IPS-20b (cell line): ENCODE results near the gene PHC2.

Experiments used
- H3K27ac ChIP-seq: one replicate; pipeline ENCODE4 v1.5.1; 2013; ENCODE audit warnings: low read length
- H3K27me3 ChIP-seq: 2 replicates; pipeline ENCODE4 v1.6.1; 2013; ENCODE audit warnings: mild to moderate bottlenecking, low read length, inconsistent platforms; ENCODE audit not compliant: insufficient read depth
- H3K36me3 ChIP-seq: 2 replicates; pipeline ENCODE4 v1.6.1; 2013; ENCODE audit warnings: low read depth, mild to moderate bottlenecking, inconsistent platforms, low read length, moderate library complexity; ENCODE audit not compliant: insufficient read depth
- H3K4me1 ChIP-seq: 2 replicates; pipeline ENCODE4 v1.6.1; 2013; ENCODE audit warnings: mild to moderate bottlenecking, control low read depth, inconsistent platforms, low read length, moderate library complexity; ENCODE audit not compliant: insufficient read depth
- H3K4me3 ChIP-seq: 2 replicates; pipeline ENCODE4 v1.5.1; 2013; ENCODE audit warnings: mild to moderate bottlenecking, low read length, inconsistent platforms
- H3K9ac ChIP-seq: 2 replicates; pipeline ENCODE4 v1.6.1; 2013; ENCODE audit warnings: low read depth, mild to moderate bottlenecking, inconsistent platforms, low read length, moderate library complexity
- H3K9me3 ChIP-seq: 2 replicates; pipeline ENCODE4 v1.6.1; 2013; ENCODE audit warnings: mild to moderate bottlenecking, low read depth, low read length, inconsistent platforms; ENCODE audit not compliant: insufficient read depth

Gene PHC2

GRCh38 chr1:33465316-33465715, 34.4 kb upstream of the PHC2 start:
- Histone ChIP-seq H3K27me3 (no peaks in the 10 kb centered on the region; the same call in 1 of the 2 replicates), H3K9ac (no peak overlapping the region), H3K36me3 (no peaks in the 10 kb centered on the region), H3K4me3 (no peak overlapping the region), H3K27ac (no peak overlapping the region), H3K9me3 (no peaks in the 10 kb centered on the region), H3K4me1 (no peaks in the 10 kb centered on the region)

GRCh38 chr1:33464552-33464951, 33.7 kb upstream of the PHC2 start:
- Histone ChIP-seq H3K9ac (no peak overlapping the region), H3K27me3 (no peaks in the 10 kb centered on the region; the same call in 1 of the 2 replicates), H3K4me1 (no peaks in the 10 kb centered on the region), H3K27ac (no peak overlapping the region), H3K9me3 (no peaks in the 10 kb centered on the region), H3K4me3 (no peak overlapping the region), H3K36me3 (no peaks in the 10 kb centered on the region)

GRCh38 chr1:33462405-33463164, 31.7 kb upstream of the PHC2 start:
- Histone ChIP-seq H3K27me3 (no peaks in the 10 kb centered on the region; the same call in 1 of the 2 replicates), H3K27ac (no peak overlapping the region), H3K4me1 (no peaks in the 10 kb centered on the region), H3K9ac (no peak overlapping the region), H3K4me3 (no peak overlapping the region), H3K9me3 (no peaks in the 10 kb centered on the region), H3K36me3 (no peaks in the 10 kb centered on the region)

- Histone ChIP-seq H3K4me3 (no peak overlapping the region), H3K9me3 (no peaks in the 10 kb centered on the region), H3K36me3 (no peaks in the 10 kb centered on the region), H3K4me1 (no peaks in the 10 kb centered on the region), H3K27me3 (no peaks in the 10 kb centered on the region; the same call in 1 of the 2 replicates), H3K27ac (no peak overlapping the region), H3K9ac (no peak overlapping the region)
Observed at GRCh38 chr1:33460947-33461629, 30.2 kb upstream of the PHC2 start.

GRCh38 chr1:33460144-33460543, 29.2 kb upstream of the PHC2 start:
- Histone ChIP-seq H3K9ac (no peak overlapping the region), H3K4me3 (no peak overlapping the region), H3K9me3 (no peaks in the 10 kb centered on the region), H3K4me1 (no peaks in the 10 kb centered on the region), H3K27me3 (no peaks in the 10 kb centered on the region; the same call in 1 of the 2 replicates), H3K27ac (no peak overlapping the region), H3K36me3 (no peaks in the 10 kb centered on the region)

- no peak overlapping the region for H3K27ac ChIP-seq
- H3K36me3 ChIP-seq, result no peaks in the 10 kb centered on the region
- H3K9ac ChIP-seq, result no peak overlapping the region
- H3K4me3 ChIP-seq, result no peak overlapping the region
- H3K27me3 ChIP-seq, result no peaks in the 10 kb centered on the region; the same call in 1 of the 2 replicates
- no peaks in the 10 kb centered on the region for H3K9me3 ChIP-seq
- H3K4me1 ChIP-seq, result no peaks in the 10 kb centered on the region
Observed at GRCh38 chr1:33459691-33460090, 28.8 kb upstream of the PHC2 start.

- H3K36me3 ChIP-seq, result no peaks in the 10 kb centered on the region
- no peak overlapping the region for H3K9ac ChIP-seq
- no peaks in the 10 kb centered on the region for H3K9me3 ChIP-seq
- no peaks in the 10 kb centered on the region for H3K4me1 ChIP-seq
- no peaks in the 10 kb centered on the region for H3K27me3 ChIP-seq
- no peak overlapping the region for H3K4me3 ChIP-seq
- H3K27ac ChIP-seq, result no peak overlapping the region
Observed at GRCh38 chr1:33456502-33456886, 25.6 kb upstream of the PHC2 start.

- H3K27me3 ChIP-seq, result no peaks in the 10 kb centered on the region
- H3K9me3 ChIP-seq, result no peaks in the 10 kb centered on the region
- H3K27ac ChIP-seq, result no peak overlapping the region
- H3K4me3 ChIP-seq, result no peak overlapping the region
- no peak overlapping the region for H3K9ac ChIP-seq
- no peaks in the 10 kb centered on the region for H3K36me3 ChIP-seq
- no peaks in the 10 kb centered on the region for H3K4me1 ChIP-seq
Observed at GRCh38 chr1:33455539-33456501, 24.9 kb upstream of the PHC2 start.

GRCh38 chr1:33454646-33455282, 23.9 kb upstream of the PHC2 start:
- Histone ChIP-seq H3K4me1 (no peaks in the 10 kb centered on the region), H3K4me3 (no peak overlapping the region), H3K36me3 (no peaks in the 10 kb centered on the region), H3K9me3 (no peaks in the 10 kb centered on the region), H3K27ac (no peak overlapping the region), H3K27me3 (no peaks in the 10 kb centered on the region), H3K9ac (no peak overlapping the region)

GRCh38 chr1:33446590-33446989, 15.7 kb upstream of the PHC2 start:
- H3K36me3 ChIP-seq, result no peaks in the 10 kb centered on the region
- no peaks in the 10 kb centered on the region for H3K4me1 ChIP-seq
- no peak overlapping the region for H3K4me3 ChIP-seq
- H3K27ac ChIP-seq, result no peak overlapping the region
- H3K9ac ChIP-seq, result no peak overlapping the region
- no peaks in the 10 kb centered on the region for H3K9me3 ChIP-seq
- no peaks in the 10 kb centered on the region for H3K27me3 ChIP-seq

GRCh38 chr1:33445108-33445507, 14.2 kb upstream of the PHC2 start:
- H3K4me3 ChIP-seq, result no peak overlapping the region
- H3K9ac ChIP-seq, result no peak overlapping the region
- peaks cover 4% of the 10 kb centered on the region; the same call in 1 of the 2 replicates for H3K27me3 ChIP-seq
- H3K27ac ChIP-seq, result no peak overlapping the region
- H3K9me3 ChIP-seq, result no peaks in the 10 kb centered on the region
- H3K4me1 ChIP-seq, result no peaks in the 10 kb centered on the region
- H3K36me3 ChIP-seq, result no peaks in the 10 kb centered on the region
